ENCODE measurements around the gene GRM5.

GRM5 gene

GRCh38 chr11:88827018-88827676 lies 238.6 kb downstream of the GRM5 start:
- no peak for DNase-seq

GRCh38 chr11:88819616-88820015 lies 246.2 kb downstream of the GRM5 start:
- DNase-seq: no peak

- DNase-seq: no peak
These were observed 246.8 kb downstream of the GRM5 start for GRCh38 chr11:88818978-88819377.

GRCh38 chr11:88815505-88815904 lies 250.3 kb downstream of the GRM5 start:
- DNase-seq: no peak

GRCh38 chr11:88814076-88814475 lies 251.7 kb downstream of the GRM5 start:
- no peak for DNase-seq

DNA sequence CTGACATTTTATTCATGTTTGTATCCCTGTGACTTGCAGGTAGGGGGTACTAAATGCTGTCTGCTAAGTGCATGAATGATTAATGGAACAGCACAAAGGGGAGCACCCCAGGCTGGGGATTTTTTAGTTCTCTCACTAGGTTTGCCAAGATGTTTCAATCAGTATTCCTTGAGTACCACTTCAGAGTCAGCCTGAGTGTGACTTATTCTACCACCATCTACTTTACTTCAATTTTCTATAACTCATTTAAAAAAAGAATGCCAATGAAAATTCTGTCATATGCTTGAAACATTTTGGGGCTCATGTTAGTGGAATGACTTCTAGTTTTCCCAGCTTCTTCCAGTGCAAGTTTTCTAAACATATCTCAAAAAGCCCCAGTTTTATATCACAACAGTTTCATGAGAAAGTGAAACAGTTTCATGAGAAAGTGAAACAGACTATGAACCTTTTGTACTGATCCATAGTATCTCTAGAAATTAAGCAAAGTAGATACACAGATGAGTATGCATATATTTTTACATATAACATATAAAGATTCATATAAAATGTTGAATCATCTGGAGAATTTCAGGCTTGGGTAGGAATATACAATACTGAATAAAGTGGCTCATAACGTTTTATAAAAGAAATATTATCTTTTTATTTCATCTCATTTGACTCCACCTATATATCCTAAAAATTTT lies 252.4 kb downstream of the GRM5 start:
- DNase-seq: no peak

- DNase-seq: no peak
These were observed 255.2 kb downstream of the GRM5 start for GRCh38 chr11:88810420-88811097.

- DNase-seq: no peak
These were observed 256.7 kb downstream of the GRM5 start for GRCh38 chr11:88809126-88809525.

- no peak for DNase-seq
These were observed 258.4 kb downstream of the GRM5 start for GRCh38 chr11:88807349-88807748.

GRCh38 chr11:88806410-88806809 lies 259.4 kb downstream of the GRM5 start:
- DNase-seq: no peak

DNA sequence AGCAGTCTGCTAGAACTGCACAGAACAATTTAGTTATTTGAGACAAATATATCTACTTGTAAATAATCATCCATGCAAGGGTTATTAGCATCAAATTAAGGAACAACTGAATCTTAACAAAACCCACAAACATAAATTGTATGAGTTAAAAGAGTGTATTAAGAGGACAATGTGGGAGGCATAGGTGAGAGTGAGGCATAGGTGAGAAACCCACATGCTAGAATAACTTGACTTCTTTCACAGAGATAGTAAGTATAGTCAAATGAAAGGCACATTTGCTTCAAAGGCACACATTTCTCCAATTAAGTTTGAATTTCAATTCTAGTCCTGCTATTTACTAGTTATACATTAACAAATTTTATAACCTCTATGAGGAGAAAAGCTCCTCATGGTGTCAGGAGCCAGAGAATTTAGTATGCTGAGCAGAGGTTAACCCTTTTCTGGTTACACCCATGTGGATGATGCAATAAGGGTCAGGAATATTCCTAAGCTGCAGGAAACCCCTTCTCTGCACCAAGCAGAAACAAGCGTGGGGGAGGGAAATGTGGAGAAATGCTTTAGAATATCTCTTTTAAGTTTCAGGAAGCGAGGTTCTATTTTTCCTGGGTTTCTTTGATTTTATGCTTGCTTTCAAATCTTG lies 264.2 kb downstream of the GRM5 start:
- no peak for DNase-seq

DNA sequence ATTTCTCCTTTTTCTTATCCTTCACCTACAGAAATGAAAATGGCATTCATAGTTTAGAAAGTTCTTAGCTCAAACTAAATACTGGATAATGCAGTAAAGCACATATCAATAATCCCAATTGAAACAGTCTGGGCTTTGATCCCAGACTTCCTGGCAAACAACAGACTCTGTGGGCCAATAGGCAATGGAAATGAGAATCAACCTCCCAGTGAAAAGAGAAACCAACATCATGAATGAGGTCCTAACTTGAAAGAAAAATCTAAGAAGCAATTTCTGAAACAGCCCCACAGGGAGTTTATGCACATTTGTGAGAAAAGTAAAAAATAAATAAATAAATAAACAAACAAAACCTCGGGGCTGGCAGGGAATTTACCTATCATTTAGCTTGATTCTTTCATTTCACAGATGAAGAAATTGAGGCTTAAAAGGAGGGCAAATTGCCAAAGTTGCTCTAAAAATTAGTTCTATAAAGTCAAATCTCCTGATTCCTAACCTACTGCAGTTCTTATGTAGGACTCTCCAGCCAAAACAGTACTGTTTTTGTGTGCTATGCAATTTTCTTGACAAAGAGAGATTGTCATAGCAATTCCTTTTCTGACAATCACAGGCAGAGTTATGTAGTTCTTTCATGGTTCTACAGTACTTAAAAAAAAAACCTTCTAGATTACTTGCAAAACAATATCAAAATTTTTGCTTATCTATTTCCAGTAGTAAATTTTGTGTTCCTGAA lies 265.8 kb downstream of the GRM5 start:
- no peak for DNase-seq

- DNase-seq: no peak
These were observed 275.6 kb downstream of the GRM5 start for GRCh38 chr11:88790182-88790581.

DNA sequence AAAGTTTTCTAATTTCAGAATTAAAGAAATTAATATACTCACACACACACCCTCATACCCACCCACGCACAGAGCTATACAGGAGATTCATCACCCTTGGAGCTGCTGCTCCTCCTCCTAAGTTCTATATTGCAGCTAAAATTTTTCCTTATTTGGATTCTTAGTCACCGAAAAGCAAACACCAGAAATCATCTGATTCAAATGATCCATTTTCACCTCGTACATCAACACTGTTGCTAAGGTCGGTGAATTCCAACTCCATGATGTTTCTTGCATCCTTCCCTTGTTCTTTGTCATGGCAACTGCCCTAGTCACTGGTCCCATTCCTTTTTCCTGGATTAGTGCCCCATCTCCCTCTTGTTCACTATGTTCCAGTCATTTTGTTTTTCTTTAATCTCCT lies 286.2 kb downstream of the GRM5 start:
- DNase-seq: no peak

GRCh38 chr11:88770475-88771079 lies 295.2 kb downstream of the GRM5 start:
- no peak for DNase-seq

GRCh38 chr11:88744140-88744539 lies 321.6 kb downstream of the GRM5 start:
- no peak for DNase-seq

DNA sequence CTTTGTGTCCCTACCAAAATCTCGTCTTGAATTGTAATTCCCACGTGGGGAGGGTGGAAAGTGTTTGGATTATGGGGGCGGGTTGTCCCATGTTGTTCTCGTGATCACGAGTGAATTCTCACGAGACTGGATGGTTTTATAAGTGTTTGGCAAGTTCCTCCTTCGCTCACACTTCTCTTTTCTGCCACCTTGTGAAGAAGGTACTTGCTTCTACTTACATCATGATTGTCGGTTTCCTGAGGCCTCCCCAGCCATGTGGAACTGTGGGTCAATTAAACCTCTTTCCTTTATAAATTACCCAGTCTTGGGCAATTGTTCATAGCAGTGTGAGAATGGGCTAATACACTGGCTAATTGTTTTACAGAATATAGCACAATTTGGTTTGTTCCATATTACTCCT lies 326.3 kb downstream of the GRM5 start:
- DNase-seq: no peak

GRCh38 chr11:88709567-88709966 lies 356.2 kb downstream of the GRM5 start:
- no peak for DNase-seq

DNA sequence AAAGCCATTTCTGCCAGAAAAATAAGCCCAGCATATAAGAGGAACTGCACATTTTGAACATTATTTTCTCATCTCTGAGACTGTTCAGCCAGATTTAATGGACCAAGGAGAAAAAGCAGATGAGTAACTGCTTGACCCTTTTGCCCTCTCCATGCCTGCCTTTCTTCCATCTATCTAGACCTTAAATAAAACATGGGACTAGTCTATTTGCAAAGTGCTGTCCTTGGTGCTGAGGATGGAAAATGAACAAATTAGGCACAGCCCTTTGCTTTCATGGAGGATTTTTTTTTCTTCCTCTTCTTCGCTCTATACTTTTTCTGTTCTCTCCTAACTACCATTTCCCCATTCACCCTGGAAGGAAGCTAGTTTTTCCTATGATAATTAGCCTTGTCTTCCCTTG lies 361.3 kb downstream of the GRM5 start:
- DNase-seq: no peak

DNA sequence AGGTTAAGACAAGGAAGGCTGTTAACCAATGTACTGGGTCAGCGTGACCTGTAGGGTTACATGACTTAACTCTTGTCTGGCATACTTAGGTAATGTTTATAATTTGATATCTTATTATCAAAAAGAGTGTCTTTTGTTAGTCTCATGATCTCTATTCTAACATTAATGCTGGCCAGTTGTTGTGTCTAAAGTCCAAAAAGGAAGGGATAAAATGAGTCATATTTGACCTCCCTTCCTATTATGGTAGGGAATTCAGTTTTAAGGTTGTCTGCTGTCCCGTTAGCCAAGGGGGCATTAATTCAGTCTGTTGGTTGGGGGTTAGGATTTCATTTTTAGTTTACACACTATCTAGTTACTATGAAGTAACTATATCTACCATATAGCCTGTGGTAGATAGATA lies 364.0 kb downstream of the GRM5 start:
- no peak for DNase-seq

- no peak for DNase-seq
These were observed 368.6 kb downstream of the GRM5 start for GRCh38 chr11:88697139-88697538.

DNA sequence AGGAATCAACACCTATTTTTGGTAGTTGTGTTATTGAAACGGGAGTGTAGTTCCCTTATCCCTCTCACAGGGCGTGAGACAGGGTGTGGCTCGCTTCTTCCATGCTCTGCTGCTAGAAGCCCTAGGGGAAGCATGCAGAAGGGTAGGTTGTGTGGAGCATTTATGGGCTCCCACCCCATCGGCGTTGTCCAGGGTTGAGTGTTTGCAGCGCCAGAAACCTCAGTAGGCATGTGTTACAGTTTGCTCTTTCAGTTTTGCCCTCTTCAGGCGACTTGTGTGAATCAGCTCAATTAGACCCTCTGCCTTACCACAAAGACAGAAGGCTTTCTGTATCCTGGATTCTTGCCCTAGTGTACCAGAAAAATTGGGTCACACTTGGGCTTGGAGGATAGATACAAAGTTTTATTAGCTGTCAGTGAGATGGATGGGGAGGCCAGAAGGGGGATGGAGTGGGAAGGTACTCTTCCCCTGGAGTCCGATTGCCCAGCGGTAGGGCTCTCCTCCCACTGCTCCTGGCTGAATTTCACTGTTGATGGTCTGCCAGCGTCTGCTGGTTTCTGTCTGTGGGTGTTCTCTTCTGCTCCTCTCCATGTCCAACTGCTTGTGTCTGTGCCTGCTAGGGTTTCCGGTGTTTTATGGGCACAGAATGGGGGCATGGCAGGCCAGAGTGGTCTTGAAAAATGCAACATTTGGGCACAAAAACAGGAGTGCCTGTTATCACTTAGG lies 369.9 kb downstream of the GRM5 start:
- DNase-seq: no peak
